Skeletal muscle cell (primary cell): ENCODE results near the gene CANX.
"Not testable (repeated sequence)": the region's sequence is repeated elsewhere in the genome, so short reads cannot be mapped to it uniquely, and the experiment has no call there.

Experiments used
- DNase-seq: peaks from one replicate; pipeline ENCODE4 v3.0.0-alpha.2; 2010; ENCODE audit warnings: low read depth
- H3K4me3 ChIP-seq: 2 replicates; pipeline ENCODE4 v1.5.1; 2011; ENCODE audit warnings: low read depth, mild to moderate bottlenecking, control low read depth, low read length, moderate library complexity

Gene CANX

GRCh38 chr5:179697993-179698934 is 503 bp upstream of the CANX start:
- peak; percentile 97 for DNase-seq
- H3K4me3 ChIP-seq = peak overlapping the region; percentile 93

- no peak for DNase-seq
- H3K4me3 ChIP-seq = peak overlapping the region; percentile 93
These were observed 960 bp downstream of the CANX start for GRCh38 chr5:179699616-179700237.

GRCh38 chr5:179700401-179700918 is 1.7 kb downstream of the CANX start:
- DNase-seq = no peak

GRCh38 chr5:179716286-179716685 is 17.5 kb downstream of the CANX start:
- no peak overlapping the region for H3K4me3 ChIP-seq
- DNase-seq = no peak

More at GRCh38 chr5:179700401-179700918, 1.7 kb downstream of the CANX start:
- H3K4me3 ChIP-seq = peak overlapping the region; percentile 93

GRCh38 chr5:179720222-179720621 is 21.5 kb downstream of the CANX start:
- DNase-seq = no peak
- H3K4me3 ChIP-seq = no peak overlapping the region

GRCh38 chr5:179724163-179724562 is 25.4 kb downstream of the CANX start:
- no peak for DNase-seq
- no peak overlapping the region for H3K4me3 ChIP-seq

- no peak overlapping the region for H3K4me3 ChIP-seq
- no peak for DNase-seq
These were observed 28.3 kb downstream of the CANX start for GRCh38 chr5:179727106-179727505.

- no peak for DNase-seq
- H3K4me3 ChIP-seq = no peak overlapping the region
These were observed 30.5 kb downstream of the CANX start for GRCh38 chr5:179729303-179729702.

- DNase-seq = no peak
- no peak overlapping the region for H3K4me3 ChIP-seq
These were observed 31.0 kb downstream of the CANX start for GRCh38 chr5:179729727-179730126.

GRCh38 chr5:179730356-179730755 is 31.6 kb downstream of the CANX start:
- DNase-seq = no peak
- no peak overlapping the region for H3K4me3 ChIP-seq

GRCh38 chr5:179730852-179731251 is 32.1 kb downstream of the CANX start:
- DNase-seq = no peak
- H3K4me3 ChIP-seq = no peak overlapping the region

- peak; percentile 73 for DNase-seq
- H3K4me3 ChIP-seq = peak overlapping the region; percentile 67
These were observed 33.1 kb downstream of the CANX start for GRCh38 chr5:179731791-179732411.

GRCh38 chr5:179732412-179732917 is 33.7 kb downstream of the CANX start, which contains the start of gene MAML1:
Gene MAML1 (plus strand): TSS chr5:179732822. CDS start chr5:179733113, 291 bp downstream.
- peak; percentile 99 for DNase-seq
- peak within 1 kb of the TSS; percentile 67 for H3K4me3 ChIP-seq

GRCh38 chr5:179732918-179733771 is 34.4 kb downstream of the CANX start:
- peak overlapping the region; percentile 67 for H3K4me3 ChIP-seq
- DNase-seq = no peak

- DNase-seq = no peak
- peak overlapping the region; percentile 67 for H3K4me3 ChIP-seq
These were observed 35.0 kb downstream of the CANX start for GRCh38 chr5:179733772-179734126.

- H3K4me3 ChIP-seq = peak overlapping the region; percentile 67
- DNase-seq = no peak
These were observed 35.9 kb downstream of the CANX start for GRCh38 chr5:179734536-179735164.

- DNase-seq = no peak
- H3K4me3 ChIP-seq = no peak overlapping the region
These were observed 40.0 kb downstream of the CANX start for GRCh38 chr5:179738742-179739141.

GRCh38 chr5:179744106-179744505 is 45.3 kb downstream of the CANX start:
- H3K4me3 ChIP-seq, DNase-seq: not testable (repeated sequence)
